KG1 (cell line): ENCODE data around the gene FXYD3.
A peak's percentile ranks its signal among the peaks of the same experiment; 100 is the strongest.
"Not testable (repeated sequence)": the region's sequence is repeated elsewhere in the genome, so short reads cannot be mapped to it uniquely, and the experiment has no call there.

Experiments used
- DNase-seq: peaks from one replicate; lab custom pipeline; 2025; lab: John Stamatoyannopoulos, UW

FXYD3 gene

DNA sequence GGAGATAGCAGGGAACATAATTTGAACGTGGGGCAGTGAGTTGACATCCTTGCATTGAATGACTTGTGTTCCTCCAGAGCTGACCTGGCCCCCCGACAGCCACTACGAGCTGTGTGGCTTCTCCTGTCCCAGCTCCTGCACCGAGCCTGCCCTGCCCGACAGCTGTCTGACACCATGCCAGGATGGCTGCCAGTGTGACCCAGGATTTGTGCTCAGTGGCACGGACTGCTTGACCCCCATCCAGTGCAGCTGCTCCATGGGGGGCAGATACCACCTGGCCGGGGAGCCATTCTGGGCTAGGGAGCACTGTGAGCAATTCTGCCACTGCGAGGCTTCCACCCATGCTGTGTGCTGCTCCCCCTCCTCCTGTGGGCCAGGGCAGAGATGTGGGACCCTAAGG, 29.2 kb upstream of the FXYD3 start:
- DNase-seq, result no peak

DNA sequence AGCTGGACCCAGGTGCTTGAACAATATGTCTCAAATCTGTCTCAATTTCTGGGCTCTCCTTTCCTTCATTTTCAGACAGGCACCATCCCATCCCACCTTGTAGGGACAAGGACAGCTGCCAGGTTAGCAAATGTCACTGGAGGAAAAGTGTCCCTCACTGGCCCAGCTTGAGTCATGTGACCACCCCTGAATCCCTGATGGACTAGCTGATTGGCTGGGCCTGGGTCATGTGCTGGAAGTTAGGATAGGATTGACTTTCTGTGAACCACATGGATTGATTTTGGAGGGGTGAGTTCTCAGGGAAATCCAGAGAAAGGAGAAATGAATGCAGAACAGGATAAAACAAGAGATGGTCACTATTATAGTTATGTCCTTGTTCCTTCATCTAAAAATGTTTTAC, 28.2 kb upstream of the FXYD3 start:
- no peak for DNase-seq

DNA sequence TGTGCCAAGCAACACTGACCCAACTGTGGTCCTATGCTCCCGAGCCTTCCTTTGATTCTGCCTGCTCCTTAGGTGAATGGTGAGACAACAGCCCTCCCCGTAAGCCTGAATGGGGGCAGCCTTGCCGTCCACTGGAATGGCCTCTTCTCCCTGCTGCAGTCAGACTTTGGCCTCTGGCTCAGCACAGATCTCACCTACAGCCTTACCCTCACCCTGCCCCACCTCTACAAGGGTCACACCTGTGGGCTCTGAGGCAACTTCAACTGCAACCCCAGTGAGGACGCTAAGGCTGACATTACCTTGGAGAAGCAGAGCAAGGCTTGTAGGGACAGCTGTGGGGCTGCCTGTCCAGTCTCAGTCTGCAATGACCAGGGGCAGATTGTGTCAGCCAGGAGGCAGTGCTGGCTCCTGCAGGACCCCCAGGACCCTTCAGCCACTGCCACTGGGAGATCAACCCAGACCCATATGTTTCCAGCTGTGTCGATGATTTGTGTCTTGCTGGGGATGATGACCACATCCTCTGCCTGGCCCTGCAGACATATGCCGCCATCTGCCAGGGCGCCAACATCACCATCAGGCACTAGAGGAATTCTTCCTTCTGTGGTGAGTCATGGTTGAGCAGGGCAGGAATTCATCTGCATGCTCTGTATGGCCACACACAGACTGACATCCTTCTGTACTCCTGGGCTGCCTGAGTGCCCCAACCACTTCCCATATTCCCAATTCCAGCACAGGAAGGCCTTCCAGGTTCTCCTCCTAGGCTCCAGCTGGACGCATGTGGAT, 27.3 kb upstream of the FXYD3 start:
- DNase-seq, result no peak

DNA sequence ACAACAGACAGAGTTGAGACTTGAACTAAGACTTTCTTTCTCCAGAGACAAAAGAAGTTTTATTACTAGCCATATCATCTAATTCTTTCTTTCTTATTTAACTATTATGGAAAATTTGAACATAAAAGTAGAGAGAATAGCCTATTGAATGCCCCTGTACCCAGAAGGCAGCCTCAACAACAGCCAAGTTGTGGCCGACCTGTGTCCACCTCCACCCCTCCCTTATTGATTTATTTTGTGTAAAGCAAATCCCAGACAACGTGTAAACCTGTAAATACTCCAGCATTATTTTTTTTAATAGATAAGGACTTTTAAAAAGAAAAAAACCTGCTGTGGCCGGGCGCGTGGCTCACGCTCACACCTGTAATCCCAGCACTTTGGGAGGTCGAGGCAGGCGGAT, 26.1 kb upstream of the FXYD3 start:
- no peak for DNase-seq

DNA sequence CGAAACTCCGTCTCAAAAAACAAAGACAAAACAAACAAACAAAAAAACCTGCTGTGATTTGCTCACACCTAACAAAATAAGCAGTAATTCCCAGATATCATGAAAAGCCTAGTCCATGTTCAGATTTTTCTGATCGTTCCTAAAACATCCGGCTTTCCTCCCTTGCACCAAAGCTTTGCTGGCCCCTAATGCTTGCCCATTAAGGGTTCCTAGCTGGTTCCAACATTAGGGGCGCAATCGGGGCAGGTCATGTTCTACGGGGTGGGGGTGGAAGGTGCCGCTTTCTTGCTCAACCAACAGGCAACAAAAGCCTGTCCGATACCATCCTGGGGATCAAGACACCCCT, 25.5 kb upstream of the FXYD3 start:
- DNase-seq, result no peak

DNA sequence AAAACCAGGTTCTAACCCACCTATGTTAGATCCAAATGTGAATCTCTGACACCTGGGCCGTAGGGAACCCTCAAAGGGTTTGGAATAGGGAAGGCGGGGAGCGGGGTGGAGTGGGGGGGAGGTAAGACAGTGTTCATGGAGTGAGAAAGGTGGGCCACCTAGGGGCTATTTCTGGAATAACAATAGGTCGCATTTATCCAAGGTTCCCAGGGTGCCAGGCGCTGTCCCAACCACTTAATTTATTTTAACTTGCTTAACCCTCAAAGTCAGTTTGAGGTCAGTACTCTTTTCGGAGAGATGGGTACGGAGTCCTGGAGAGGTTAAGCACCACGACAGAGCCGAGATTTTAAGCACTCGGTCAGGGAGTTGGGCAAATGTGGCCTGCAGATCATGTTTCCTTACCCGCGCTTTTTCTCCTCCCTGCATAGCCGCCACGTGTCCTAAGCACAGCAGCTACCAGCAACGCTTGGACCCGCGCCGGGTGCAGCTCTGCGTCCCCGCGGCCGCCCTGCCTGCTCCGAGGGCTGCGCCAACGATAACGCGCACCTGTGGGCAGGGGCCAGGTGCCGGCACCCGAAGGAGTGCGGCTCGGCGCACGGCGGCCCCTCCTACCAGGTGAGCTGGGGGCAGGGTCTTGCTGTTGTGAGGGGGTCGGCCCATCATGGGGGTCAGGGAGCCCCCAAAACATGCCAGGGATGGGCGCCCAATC, 25.0 kb upstream of the FXYD3 start:
- DNase-seq, result peak; percentile 30

DNA sequence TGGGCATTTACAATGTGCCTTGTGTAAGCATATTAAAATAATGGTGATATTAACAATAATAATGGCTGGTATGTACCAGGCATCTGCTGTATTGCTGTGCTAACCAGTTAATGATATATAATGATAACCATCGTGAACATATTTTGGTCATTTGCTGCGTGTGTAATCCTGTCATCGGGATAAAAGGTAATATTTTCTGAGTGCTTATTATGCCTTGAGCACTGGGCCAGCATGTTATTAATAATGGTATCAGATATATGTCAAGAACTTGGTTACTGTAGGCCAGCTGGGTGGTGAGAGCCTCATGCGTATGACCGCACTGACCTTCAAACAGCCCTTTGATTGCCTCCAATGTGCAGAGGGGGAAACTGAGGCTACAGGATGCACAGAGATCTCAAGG, 22.2 kb upstream of the FXYD3 start:
- DNase-seq, result no peak

DNA sequence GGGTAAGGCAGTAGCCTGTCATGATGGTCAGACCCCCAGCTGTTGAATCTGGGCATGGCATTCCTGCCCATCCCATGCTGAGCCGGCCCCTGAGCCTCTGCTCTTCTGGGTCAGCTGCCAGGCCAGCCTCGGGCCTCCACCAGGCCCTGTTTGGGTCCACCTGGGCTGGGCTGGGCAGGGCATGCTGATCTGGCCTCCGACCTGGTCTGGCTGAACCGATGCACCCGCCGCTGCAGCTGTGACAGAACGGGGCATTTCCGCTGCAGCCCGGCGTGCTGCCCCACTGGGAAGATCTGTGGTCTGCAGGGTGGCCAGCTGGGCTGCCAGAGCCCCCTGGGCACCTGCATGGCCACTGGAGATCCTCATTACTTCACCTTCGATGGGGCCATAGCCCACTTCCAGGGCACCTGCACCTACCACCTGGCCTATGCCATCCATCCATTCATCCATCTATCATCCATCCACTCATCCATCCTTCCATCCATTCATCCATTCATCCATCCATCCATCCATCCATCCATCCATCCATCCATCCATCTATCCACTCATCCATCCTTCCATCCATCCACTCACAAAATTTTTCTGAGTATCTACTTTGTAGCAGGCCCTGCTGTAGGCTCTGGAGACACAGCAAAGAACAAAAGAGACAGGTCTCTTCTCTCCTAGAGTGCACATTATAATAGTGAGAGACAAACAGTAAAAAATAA, 21.5 kb upstream of the FXYD3 start:
- no peak for DNase-seq

DNA sequence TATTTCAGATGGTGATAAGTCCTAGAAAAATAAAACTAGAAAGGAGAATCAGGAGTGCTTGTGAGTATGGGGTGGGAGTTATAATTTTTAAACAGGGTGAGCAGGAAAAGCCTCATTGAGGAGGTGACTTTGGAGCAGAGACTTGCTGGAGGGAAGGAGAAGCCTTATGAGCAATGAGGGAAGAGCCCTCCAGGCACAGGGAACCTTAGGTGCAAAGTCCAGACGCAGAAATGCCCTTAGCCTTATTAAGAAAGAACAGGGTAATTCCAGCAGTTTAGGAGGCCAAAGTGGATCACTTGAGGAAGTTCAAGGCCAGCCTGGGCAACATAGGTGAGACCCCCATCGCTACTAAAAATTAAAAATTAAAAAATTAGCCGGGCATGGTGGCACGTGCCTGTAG, 21.0 kb upstream of the FXYD3 start:
- DNase-seq, result no peak

DNA sequence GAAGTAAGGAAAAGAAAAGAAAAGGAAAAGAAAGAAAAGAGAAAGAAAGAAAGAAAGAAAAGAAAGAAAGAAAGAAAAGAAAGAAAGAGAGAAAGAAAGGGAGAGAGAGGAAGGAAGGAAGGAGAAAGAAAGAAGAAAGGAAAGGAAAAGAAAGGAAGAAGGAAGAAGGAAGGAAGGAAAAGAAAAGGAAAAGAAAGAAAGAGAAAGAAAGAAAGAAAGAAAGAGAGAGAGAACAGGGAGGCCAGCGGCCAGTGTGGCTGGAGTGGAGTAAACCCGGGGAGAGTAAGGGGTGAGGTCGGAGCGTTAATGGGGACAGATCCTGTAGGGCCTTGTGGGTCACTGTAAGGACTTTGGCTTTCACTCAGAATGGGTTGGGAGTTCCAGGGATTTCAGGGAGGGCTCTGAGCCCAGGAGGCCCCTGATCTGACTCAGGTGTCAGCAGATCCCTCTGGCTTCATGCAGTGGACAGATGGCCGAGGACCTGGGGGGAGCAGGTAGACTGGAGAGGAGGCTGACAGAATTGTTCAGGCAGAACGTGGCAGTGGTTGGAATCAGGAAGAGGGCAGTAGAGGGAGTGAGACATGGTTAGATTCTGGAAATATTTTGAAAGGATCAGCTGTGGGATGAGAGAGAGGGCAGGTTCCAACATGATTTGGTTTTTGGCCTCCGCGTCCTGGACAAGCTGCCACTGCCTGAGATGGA, 19.8 kb upstream of the FXYD3 start:
- no peak for DNase-seq

DNA sequence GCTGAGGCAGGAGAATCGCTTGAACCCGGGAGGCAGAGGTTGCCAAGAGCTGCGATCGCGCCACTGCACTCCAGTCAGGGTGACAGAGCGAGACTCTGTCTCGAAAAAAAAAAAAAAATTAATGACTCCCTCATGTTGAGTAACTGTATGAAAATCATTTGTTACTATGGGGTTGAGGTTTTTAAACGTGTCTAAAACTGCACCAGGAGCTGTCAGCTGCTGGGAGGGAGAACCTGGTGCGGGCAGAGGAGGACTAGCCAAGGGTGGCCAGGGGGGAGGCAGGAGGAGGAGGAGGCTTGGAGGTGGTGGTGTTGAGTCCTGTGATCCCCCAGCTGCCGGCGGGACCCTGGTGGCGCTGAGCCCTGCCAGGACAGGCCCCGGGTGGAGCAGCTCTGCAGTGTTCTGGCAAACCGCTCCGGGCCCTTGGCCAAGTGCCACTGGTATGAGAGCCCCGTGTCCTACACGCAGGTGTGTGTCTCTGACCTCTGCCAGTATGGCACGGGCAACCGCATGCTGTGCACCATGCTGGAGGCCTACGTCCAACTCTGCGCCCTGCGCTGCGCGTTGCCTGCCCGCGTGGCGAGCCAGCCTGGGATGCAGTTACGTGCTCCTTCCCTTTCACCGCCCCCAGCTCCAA, 17.1 kb upstream of the FXYD3 start:
- no peak for DNase-seq

DNA sequence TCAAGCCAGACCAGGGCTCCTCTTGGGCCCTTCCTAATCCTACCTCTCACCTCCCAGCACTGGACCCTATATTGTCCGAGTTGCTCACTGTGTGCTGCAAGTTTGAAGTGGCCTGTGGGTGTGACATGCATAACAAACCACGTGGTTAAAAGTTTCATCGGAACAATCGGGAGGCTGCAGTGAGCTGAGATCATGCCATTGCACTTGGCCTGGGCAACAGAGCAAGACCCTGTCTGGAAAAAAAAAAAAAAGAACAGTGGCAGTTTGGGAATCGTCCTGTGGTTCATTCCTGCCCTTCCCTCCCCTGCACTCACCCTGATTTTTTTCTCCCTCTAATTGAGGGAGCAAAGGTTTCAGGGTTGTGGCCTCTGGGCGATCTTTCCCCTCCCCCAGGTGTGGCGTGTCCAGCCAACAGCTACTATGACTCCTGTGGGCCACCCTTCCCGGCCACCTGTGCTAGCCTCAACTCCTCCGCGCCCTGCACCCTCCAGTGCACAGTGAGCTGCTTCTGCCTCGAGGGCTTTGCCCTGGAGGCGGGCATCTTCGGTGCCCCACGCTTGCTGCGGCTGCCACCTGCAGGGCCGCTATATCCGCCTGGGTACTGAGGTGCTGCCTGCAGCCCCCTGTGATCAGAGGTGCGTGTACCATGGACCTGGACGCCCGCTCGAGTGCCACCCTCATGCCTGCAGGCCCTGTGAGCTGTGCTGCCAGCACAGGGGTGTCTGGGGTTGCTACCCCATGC, 16.3 kb upstream of the FXYD3 start:
- DNase-seq, result no peak

DNA sequence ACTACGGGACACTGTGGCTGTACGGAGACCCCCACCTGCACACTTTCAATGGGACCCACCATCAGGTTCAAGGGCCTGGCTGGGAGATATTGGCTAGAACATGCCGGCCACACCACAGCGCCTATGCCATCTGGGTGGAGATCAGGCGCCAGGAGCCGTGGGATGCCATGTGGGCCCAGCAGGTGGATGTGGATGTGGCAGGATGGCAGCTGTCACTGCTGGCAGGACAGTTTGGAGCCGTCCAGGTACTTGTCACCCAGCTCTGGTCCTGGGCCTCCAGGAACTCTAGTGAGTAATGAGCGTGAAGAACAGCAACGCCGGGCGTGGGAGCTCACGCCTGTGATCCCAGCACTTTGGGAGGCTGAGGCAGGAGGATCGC, 15.7 kb upstream of the FXYD3 start:
- DNase-seq, result no peak

DNA sequence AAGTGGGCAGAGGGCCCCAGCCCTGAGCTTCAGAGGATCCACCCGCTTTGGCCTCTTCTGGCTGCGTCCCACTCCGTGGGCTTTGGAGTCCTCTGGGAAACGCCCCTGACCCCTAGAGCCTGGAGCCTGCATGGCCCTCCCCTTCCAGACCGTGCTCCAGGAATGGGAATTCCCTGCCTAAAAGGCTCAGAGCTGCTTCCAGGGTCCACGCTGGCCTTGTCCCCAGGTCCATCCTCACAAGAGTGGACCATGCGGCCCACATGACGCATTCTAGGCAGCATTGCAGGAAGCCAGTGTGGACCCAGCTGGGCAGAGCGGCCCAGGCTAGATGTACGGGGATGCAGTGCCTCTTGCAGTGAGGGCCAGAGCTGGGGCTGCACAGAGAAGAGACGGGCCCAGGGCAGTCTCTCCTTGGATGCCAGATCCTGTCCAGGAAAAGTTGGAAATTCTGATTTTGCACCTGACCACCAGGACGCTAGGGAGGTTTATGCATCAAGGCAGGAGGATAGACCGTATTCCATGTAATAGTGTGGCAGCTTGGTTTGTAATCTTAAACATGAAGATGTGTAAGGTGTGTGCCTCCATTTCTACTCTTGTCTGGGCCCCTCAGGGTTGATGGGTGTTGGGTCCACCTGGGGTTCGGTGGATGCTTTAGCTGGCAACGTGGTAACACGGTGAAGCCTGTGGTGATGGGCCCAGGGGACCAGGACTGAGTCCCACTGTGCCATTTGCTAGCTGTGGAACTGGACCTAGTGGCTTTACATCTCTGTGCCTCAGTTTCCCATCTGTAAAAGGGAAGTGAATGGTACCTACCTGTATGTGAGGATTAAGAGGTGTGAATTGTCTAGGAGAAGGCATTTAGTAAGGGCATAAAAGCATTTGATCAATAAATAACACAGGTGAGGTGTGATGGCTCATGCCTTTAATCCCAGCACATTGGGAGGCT, 14.8 kb upstream of the FXYD3 start:
- no peak for DNase-seq

DNA sequence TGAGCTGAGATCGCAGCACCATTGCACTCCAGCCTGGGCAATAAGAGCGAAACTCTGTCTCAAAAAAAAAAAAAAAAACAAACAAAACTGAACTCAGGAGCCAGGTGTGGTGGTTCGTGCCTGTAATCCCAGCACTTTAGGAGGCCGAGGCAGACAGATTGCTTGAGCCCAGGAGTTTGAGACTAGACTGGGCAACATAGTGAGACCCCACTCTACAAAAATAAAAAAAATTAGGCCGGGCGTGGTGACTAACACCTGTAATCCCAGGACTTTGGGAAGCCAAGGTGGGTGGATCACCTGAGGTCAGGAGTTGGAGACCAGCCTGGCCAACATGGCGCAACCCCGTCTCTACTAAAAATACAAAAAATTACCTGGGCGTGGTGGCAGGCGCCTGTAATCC, 13.7 kb upstream of the FXYD3 start:
- not testable (repeated sequence) for DNase-seq

DNA sequence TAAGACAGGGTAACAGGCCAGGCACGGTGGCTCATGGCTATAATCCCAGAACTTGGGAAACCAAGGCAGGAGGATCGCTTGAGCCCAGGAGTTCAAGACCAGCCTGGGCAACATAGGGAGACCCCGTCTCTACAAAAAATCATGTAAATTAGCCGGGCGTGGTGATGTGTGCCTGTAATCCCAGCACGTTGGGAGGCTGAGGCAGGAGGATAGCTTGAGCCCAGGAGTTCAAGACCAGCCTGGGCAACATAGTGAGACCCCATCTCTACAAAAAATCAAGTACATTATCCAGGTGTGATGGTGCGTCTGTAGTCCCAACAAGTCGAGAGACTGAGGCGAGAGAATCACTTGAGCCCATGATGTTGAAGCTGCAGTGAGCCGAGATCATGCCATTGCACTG, 12.0 kb upstream of the FXYD3 start:
- not testable (repeated sequence) for DNase-seq

DNA sequence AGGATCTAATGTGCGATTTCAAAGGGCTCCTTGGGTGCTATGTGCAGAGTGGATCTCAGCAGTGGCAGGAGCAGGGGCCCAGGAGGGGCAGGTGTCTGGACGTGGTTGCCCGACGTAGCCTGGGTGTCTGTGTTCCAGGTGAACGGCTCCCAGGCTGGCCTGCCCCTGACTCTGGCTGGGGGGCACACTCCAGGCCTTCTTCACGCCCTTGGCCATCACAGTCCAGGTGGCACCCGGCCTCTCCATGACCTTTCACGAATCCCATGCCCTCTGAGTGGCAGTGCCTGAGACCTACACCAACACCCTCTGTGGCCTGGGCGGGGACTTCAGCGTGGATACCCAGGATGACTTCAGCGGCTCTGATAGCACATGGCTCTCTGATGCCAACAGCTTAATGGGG, 11.3 kb upstream of the FXYD3 start:
- no peak for DNase-seq

DNA sequence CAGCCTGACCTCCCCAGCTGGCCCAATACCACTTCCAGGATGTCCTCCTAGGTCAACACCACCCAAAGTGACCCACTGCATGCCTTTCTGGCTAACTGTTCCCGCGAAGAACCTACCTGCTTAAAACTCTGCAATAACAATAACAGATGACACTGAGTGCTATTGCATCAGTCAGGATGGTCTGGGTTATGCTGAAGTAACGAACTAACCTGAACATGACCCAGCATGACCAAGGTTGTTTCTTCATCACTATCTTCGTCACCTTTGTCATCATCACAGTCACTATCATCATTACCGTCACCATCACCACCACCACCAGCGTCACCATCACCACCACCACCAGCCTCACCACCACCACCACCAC, 10.6 kb upstream of the FXYD3 start:
- no peak for DNase-seq

DNA sequence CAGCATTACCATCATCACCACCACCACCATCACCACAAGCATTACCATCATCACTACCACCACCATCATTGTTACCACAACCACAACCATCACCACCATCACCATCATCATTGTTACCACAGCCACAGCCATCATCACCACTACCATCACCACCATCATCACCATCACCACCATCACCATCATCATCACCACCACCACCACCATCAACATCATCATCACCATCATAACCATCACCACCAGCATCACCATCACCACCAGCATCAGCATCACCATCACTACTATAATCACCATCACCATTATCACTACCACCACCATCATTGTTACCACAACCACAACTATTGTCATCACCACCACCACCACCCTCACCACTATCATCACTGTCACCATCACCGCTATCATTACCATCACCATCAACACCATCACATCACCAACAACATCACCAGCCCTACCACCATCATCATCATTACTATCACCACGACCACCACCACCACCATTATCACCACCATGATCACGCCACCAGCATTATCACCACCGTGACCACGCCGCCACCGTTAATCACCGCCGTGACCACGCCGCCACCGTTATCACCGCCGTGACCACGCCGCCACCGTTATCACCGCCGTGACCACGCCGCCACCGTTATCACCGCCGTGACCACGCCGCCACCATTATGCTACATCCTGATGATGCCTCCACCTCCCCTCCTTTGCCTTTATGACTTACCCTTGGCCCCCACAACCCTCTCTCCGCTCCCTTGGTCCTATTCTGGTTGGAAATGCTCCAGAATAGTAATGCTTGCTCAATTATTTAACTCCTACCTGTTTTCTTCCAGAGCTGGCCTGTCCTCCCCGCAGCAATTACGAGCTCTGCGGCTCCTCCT, 10.0 kb upstream of the FXYD3 start:
- DNase-seq, result no peak

DNA sequence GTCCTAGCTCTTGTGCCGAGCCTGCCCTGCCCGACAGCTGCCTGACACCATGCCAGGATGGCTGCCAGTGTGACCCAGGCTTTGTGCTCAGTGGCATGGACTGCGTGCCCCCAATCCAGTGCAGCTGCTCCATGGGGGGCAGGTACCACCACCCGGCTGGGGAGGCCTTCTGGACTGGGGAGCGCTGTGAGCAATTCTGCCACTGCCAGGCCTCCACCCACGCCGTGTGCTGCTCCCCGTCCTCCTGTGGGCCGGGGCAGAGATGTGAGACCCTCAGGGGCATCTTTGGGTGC, 9.4 kb upstream of the FXYD3 start:
- DNase-seq, result no peak
